Renal pelvis (tissue), 4 donors: ENCODE measurements around the gene REG3A. TPM values are rescaled to one million over a fixed set of nuclear protein-coding genes. Genes with fewer than 3 reads are reported as not detected.

Experiments
- DNase-seq: peaks from one replicate; pipeline ENCODE4 v3.0.0-alpha.2; 2013
- polyA plus RNA-seq, 3 donors: library from polyadenylated mRNA; unstranded; fragments of 120-200 nt; gene quantifications; one replicate each; pipeline ENCODE4 v1.2.1, GENCODE V29; 2013; ENCODE audit not compliant: insufficient read length in 3 of 3

REG3A gene
- polyA plus RNA-seq, 3 donors, result not detected

DNA sequence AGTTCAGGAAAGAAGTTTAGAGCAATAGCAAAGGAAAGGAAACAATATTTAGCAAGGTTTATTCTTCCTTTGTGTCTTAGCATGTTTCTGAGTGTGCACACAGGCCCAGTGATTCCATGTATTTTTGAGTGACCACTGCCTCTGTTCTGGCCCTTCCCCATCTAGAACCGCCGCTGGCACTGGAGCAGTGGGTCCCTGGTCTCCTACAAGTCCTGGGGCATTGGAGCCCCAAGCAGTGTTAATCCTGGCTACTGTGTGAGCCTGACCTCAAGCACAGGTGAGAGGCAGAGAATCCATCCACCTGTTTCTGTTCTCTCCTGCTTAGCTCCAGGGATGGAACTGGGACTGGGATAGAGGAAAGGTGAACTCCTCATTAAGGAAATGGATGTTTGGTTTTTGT, 36.9 kb downstream of the REG3A start:
- DNase-seq, result no peak

DNA sequence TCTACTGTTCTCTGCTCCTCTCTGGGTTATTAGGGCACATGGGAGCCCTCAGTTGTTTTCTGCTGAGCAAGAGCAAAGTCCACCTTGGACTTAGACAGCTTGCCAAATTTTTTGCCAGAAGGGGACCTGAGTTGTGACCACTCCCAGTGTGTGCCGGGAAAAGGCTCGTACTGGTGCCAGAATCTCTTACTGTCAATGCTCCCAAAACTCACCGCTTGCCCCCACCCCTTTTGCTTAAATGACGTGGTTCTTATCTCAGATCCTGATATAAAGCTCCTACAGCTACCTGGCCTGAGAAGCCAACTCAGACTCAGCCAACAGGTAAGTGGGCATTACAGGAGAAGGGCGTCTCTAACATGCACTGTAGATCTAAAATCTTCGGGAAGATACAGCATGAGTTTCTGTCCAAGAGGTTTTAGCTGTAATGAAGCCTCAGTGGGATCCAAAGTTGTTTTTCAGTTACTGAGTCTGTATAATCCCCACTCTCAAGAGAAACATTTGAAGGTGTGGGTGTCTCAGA, 39.3 kb downstream of the REG3A start, which contains the start of gene REG1A:
TSS of gene REG1A (plus strand) at position 295 of the 520 bp plus-strand sequence. CDS start 374 bp downstream, outside the sequence.
- DNase-seq, result no peak

DNA sequence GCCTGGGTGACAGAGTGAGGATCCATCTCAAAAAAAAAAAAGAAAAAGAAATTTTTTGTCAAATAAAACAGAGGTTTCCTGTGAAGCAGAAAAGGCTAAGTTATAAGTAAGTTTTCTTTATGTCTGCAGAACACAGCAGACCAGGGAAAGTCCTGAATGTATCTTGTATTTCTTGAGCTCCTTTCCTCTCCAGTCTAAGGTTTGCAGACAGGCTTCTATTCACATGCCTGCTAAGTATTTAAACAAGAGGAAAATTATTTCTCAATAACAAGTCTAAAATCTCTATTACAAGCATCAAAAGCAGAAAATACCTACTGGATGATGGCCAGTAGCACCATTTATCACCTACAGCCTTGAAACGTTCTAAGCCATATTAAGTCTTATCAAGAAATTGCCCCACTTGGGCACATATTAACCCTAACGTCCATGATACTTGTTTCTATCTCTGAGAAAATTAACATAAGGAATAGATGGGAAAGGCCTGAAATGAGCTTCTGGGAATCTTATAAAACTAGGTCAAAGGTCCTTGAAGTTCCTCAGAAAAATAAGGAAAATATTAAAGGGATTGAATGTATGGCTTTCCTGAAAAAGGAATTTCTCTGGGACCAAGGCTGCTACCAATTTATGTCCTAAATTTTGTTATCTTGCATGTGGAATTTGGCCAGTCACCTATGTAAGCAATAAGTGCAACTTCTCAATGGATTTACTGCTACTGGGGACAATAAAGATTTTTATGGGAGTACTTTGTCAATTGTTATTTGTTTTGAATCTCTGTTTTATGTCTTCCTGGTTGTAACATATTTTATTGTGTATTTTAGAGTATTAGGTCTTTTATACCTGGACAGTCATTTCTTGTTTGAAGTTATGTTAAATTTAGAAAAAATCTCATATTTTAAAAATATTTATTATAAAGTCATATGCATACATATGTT, 42.3 kb downstream of the REG3A start:
- no peak for DNase-seq

DNA sequence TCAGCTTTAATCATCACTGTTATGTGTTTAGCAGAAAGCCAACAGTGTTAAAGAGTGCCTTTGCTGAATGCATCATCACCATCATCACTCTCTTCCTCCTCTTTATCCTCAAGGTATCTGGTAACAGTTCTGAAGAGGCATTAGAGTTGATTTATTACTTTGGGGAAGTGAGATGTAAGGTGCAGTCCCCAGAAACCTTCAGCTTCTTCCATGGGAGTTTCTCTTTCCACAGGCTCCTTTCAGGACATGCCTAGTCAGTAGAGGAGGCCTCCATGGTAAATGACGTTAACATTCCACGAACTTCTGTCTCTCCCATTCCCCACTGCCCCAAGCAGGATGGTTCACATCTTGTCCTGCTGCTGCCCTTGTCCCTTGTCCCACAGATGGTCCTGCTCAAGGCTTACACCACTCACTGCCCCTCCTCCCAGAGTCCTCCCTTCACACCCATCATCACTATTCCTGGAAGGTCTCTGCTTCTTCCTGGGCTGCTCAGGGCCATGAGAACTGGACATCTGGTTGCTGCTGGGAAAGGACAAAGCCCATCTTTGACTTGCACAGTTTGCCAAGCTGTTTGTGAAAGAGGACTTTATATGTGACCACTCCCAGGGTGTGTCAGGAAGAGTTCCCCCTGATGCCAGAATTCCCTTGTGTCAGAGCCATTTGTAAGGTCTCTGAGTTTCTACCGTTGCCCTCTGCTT, 44.6 kb downstream of the REG3A start:
- DNase-seq, result no peak

DNA sequence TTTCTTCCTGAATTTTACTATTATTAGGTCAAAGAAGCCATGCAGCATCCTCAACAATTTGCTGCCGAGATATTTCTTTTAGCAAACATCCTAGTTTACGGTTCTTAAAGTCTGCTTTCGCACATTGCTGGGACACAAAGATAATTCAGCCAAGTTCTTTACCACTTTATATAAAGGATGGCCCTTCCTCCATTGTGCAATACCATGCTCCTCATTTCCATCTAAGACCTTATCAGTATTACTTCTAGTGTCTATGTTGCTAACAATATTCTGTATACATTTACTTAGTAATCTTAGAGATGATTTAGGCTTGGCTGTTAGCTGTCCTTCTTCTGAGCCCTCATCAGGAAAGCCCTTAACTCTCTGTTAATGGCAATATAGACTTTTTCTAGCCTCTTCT, 47.3 kb downstream of the REG3A start:
- DNase-seq, result no peak

Other genes starting within 250 kb of the REG3A start
- under 1 TPM in 1 of 3 donors, not detected in 2; 0.14 TPM for gene REG3G, start 134.1 kb downstream of the REG3A start, polyA plus RNA-seq
- not detected for gene REG1B, start 71.8 kb downstream of the REG3A start, polyA plus RNA-seq
- not detected for gene REG1A, start 39.3 kb downstream of the REG3A start, polyA plus RNA-seq